Subcutaneous adipose tissue (tissue), 4 donors: ENCODE measurements around the gene MYOM1. TPM values are rescaled to one million over a fixed set of nuclear protein-coding genes. Genes with fewer than 3 reads are reported as not detected.

Source experiments
- CTCF ChIP-seq: fragments of 450-650 bp; IDR thresholded peaks from one replicate; pipeline ENCODE4 v1.5.1; 2016; ENCODE audit warnings: low read depth, mild to moderate bottlenecking, control low read depth, antibody characterized with exemption, moderate library complexity
- total RNA-seq, 4 donors: library from RNA; depleted of rRNA; stranded (reverse); fragments of >200 nt; gene quantifications; one replicate each; pipeline ENCODE4 v1.1.0, GENCODE V29; 2016

The MYOM1 gene
- total RNA-seq, 4 donors from 2014 or later: 3.7 to 14.1 (median 6.6) TPM

GRCh38 chr18:3262234-3263131 lies 42.7 kb upstream of the MYOM1 start:
- TF ChIP-seq CTCF: no peak

- no peak for TF ChIP-seq CTCF
Observed at GRCh38 chr18:3261373-3262233, 41.8 kb upstream of the MYOM1 start, which contains the start of gene MYL12B. TSS of gene MYL12B (plus strand) at chr18:3262133. CDS start at chr18:3272899, 10,766 bp downstream.

- no peak for TF ChIP-seq CTCF
Observed at GRCh38 chr18:3260995-3261372, 41.2 kb upstream of the MYOM1 start.

GRCh38 chr18:3257627-3258120 lies 37.9 kb upstream of the MYOM1 start:
- no peak for TF ChIP-seq CTCF

GRCh38 chr18:3256693-3257626 lies 37.2 kb upstream of the MYOM1 start:
- no peak for TF ChIP-seq CTCF

- TF ChIP-seq CTCF: no peak
Observed at GRCh38 chr18:3255611-3256165, 35.9 kb upstream of the MYOM1 start.
